IMR-90 (cell line): Measurements from ENCODE around the gene SOCS3. TPM values are rescaled to one million over a fixed set of nuclear protein-coding genes. Genes with fewer than 3 reads are reported as not detected.

Experiments
- ATAC-seq: fragments of 200-7000 bp; cut with Tn5 transposase; 2 replicates; pipeline ENCODE4 v1.9.1; 2020; ENCODE audit warnings: low read depth, mild to moderate bottlenecking, moderate library complexity
- BruUV-seq: library from RNA; stranded (reverse); fragments of 400-500 nt; replicated peaks from 2 replicates; lab custom pipeline; 2021; lab: Mats Ljungman, UMichigan
- CTCF ChIA-PET: fragments of 300-600 bp; formaldehyde crosslinking; extraction: SDS; loops from one replicate; lab custom pipeline; 2021; ENCODE audit warnings: antibody characterized with exemption; lab: Yijun Ruan, JAX
- POLR2A ChIA-PET: fragments of 300-600 bp; sonication (Branson Sonifier 250); formaldehyde crosslinking; loops from one replicate; lab custom pipeline; 2022; ENCODE audit warnings: antibody characterized with exemption; ENCODE audit not compliant: unreplicated experiment; lab: Charles Lee
- DNase-seq: peaks from one replicate; pipeline ENCODE4 v3.0.0; 2013
- H2AFZ ChIP-seq: replicated peaks from 2 replicates; pipeline ENCODE3; 2013; ENCODE audit warnings: low read length, mild to moderate bottlenecking; ENCODE audit not compliant: poor library complexity
- H2AK5ac ChIP-seq: 2 replicates; pipeline ENCODE4 v1.6.1; 2013; ENCODE audit warnings: low read depth, low read length, inconsistent platforms
- H2AK9ac ChIP-seq: replicated peaks from 2 replicates; pipeline ENCODE3; 2013; ENCODE audit warnings: mild to moderate bottlenecking, low read depth, low read length, moderate library complexity; ENCODE audit not compliant: poor library complexity
- H2BK120ac ChIP-seq: 2 replicates; pipeline ENCODE4 v1.6.1; 2013; ENCODE audit warnings: low read depth, low read length, inconsistent platforms
- H2BK15ac ChIP-seq: 3 replicates; pipeline ENCODE4 v1.6.1; 2013; ENCODE audit warnings: low read depth, low read length, inconsistent platforms
- H2BK20ac ChIP-seq: 2 replicates; pipeline ENCODE4 v1.6.1; 2013; ENCODE audit warnings: low read depth, mild to moderate bottlenecking, inconsistent platforms, low read length, moderate library complexity
- H2BK5ac ChIP-seq: 2 replicates; pipeline ENCODE4 v1.6.1; 2013; ENCODE audit warnings: mild to moderate bottlenecking, low read depth, low read length, inconsistent platforms; ENCODE audit not compliant: poor library complexity, severe bottlenecking
- H3K14ac ChIP-seq: replicated peaks from 2 replicates; pipeline ENCODE4 v1.6.1; 2013; ENCODE audit warnings: low read depth, low read length, inconsistent platforms
- H3K18ac ChIP-seq: 2 replicates; pipeline ENCODE4 v1.6.1; 2013; ENCODE audit warnings: low read depth, low read length, control low read depth
- H3K23ac ChIP-seq: 2 replicates; pipeline ENCODE4 v1.6.1; 2013; ENCODE audit warnings: low read depth, low read length, inconsistent platforms
- H3K27ac ChIP-seq: 2 replicates; pipeline ENCODE4 v1.5.1; 2013; ENCODE audit warnings: mild to moderate bottlenecking, control low read depth, low read length; ENCODE audit not compliant: insufficient read depth
- H3K27me3 ChIP-seq: 2 replicates; pipeline ENCODE4 v1.6.1; 2013; ENCODE audit warnings: low read length; ENCODE audit not compliant: control insufficient read depth, insufficient read depth
- H3K36me3 ChIP-seq: 2 replicates; pipeline ENCODE4 v1.6.1; 2013; ENCODE audit warnings: low read length, mixed read lengths; ENCODE audit not compliant: control insufficient read depth, insufficient read depth
- H3K4ac ChIP-seq: 2 replicates; pipeline ENCODE4 v1.6.1; 2013; ENCODE audit warnings: low read depth, low read length, inconsistent platforms
- H3K4me1 ChIP-seq: 2 replicates; pipeline ENCODE4 v1.6.1; 2013; ENCODE audit warnings: low read length, mixed read lengths; ENCODE audit not compliant: control insufficient read depth, insufficient read depth
- H3K4me2 ChIP-seq: 2 replicates; pipeline ENCODE4 v1.6.1; 2013; ENCODE audit warnings: low read depth, mild to moderate bottlenecking, control low read depth, low read length, moderate library complexity
- H3K4me3 ChIP-seq: 2 replicates; pipeline ENCODE4 v1.5.1; 2013; ENCODE audit warnings: low read depth, mild to moderate bottlenecking, control low read depth, low read length, moderate library complexity; ENCODE audit not compliant: insufficient read depth
- H3K56ac ChIP-seq: 2 replicates; pipeline ENCODE4 v1.6.1; 2013; ENCODE audit warnings: low read length, inconsistent platforms; ENCODE audit not compliant: insufficient read depth; ENCODE audit errors: extremely low read depth
- H3K79me1 ChIP-seq, 2 experiments: 2 replicates each; pipeline ENCODE4 v1.6.1; 2013; ENCODE audit warnings: low read length in 2 of 2, inconsistent platforms in 1 of 2, low read depth in 1 of 2
- H3K9ac ChIP-seq: 2 replicates; pipeline ENCODE4 v1.6.1; 2013; ENCODE audit warnings: low read depth, low read length, control low read depth
- H3K9me1 ChIP-seq: 2 replicates; pipeline ENCODE4 v1.6.1; 2013; ENCODE audit warnings: low read length, inconsistent platforms; ENCODE audit not compliant: insufficient read depth
- H3K9me3 ChIP-seq: 2 replicates; pipeline ENCODE4 v1.6.1; 2013; ENCODE audit warnings: low read length; ENCODE audit not compliant: control insufficient read depth, insufficient read depth
- H4K20me1 ChIP-seq: 2 replicates; pipeline ENCODE4 v1.6.1; 2013; ENCODE audit warnings: low read length, inconsistent platforms; ENCODE audit not compliant: insufficient read depth
- H4K5ac ChIP-seq: 2 replicates; pipeline ENCODE4 v1.6.1; 2013; ENCODE audit warnings: mild to moderate bottlenecking, low read depth, low read length, control low read depth
- H4K8ac ChIP-seq, 2 experiments: 2 replicates each; pipeline ENCODE4 v1.6.1; 2013; ENCODE audit warnings: low read depth in 2 of 2, low read length in 2 of 2, control low read depth in 1 of 2, inconsistent platforms in 1 of 2
- H4K91ac ChIP-seq: 2 replicates; pipeline ENCODE4 v1.6.1; 2013; ENCODE audit warnings: low read depth, low read length, inconsistent platforms; ENCODE audit not compliant: insufficient read depth
- CHD1 ChIP-seq: IDR thresholded peaks from 2 replicates; pipeline ENCODE4 v1.6.1; 2012; ENCODE audit warnings: low read depth, low read length, improper control_type of control experiment
- MAZ ChIP-seq: IDR thresholded peaks from 2 replicates; pipeline ENCODE4 v1.6.1; 2012; ENCODE audit warnings: low read depth, mild to moderate bottlenecking, low read length, improper control_type of control experiment, moderate library complexity, borderline replicate concordance
- MXI1 ChIP-seq: IDR thresholded peaks from 2 replicates; pipeline ENCODE4 v1.6.1; 2012; ENCODE audit warnings: low read depth, mild to moderate bottlenecking, low read length, moderate library complexity, borderline replicate concordance
- POLR2A ChIP-seq: IDR thresholded peaks from 2 replicates; pipeline ENCODE4 v1.6.1; 2012; ENCODE audit warnings: mild to moderate bottlenecking, low read depth, low read length
- RAD21 ChIP-seq: IDR thresholded peaks from 2 replicates; pipeline ENCODE4 v1.6.1; 2012; ENCODE audit warnings: low read length, improper control_type of control experiment
- SMC3 ChIP-seq: fragments of 150-350 bp; IDR thresholded peaks from 2 replicates; pipeline ENCODE4 v1.6.1; 2016; ENCODE audit warnings: low read depth, mild to moderate bottlenecking, antibody characterized with exemption, low read length, moderate library complexity
- WGBS, 2 experiments: methylation state at CpG; one replicate each; pipeline versions ENCODE4 v1.1.5 to v1.1.7; 2013; ENCODE audit warnings: missing lambda C conversion rate in 2 of 2; ENCODE audit not compliant: insufficient read length in 1 of 2; ENCODE audit errors: extremely low coverage in 2 of 2; 5-methylcytosine and 5-hydroxymethylcytosine counted together
- dilution Hi-C: fragments of 300-500 bp; cut with HindIII; formaldehyde crosslinking; loops from one replicate; pipeline ENCODE4 v1.14.3; 2018; ENCODE audit warnings: low sequenced_read_pairs; ENCODE audit not compliant: unreplicated experiment
- in situ Hi-C: fragments of 300-500 bp; cut with MboI; formaldehyde crosslinking; loops from 3 replicates; pipeline ENCODE4 v1.14.3; 2019; ENCODE audit warnings: low sequenced_read_pairs, inconsistent platforms, mixed read lengths
- intact Hi-C: fragments of 100-400 bp; cut with micrococcal nuclease; formaldehyde crosslinking; loops from 2 replicates; pipeline ENCODE4 v1.10.0; 2022
- polyA plus RNA-seq, 3 experiments: library from polyadenylated mRNA; depleted of rRNA; stranded (reverse); fragments of >200 nt; gene quantifications; 2 replicates each; pipeline ENCODE4 v1.2.3, GENCODE V29; 2012; ENCODE audit warnings: low replicate concordance in 1 of 3
- total RNA-seq: library from RNA; depleted of rRNA; stranded (reverse); fragments of >200 nt; gene quantifications from 2 replicates; pipeline ENCODE4 v1.2.3, GENCODE V29; 2012
- TF ChIP-seq, protein P1 (sequence below): fragments of 150-350 bp; IDR thresholded peaks from 2 replicates; pipeline ENCODE4 v1.6.1; 2016; ENCODE audit warnings: low read depth, mild to moderate bottlenecking, low read length, moderate library complexity, borderline replicate concordance

The SOCS3 gene
- total and polyA plus RNA-seq, 2 of the 4 experiments (the other 2 are of a cell fraction), result 19.2 to 19.9 TPM

DNA sequence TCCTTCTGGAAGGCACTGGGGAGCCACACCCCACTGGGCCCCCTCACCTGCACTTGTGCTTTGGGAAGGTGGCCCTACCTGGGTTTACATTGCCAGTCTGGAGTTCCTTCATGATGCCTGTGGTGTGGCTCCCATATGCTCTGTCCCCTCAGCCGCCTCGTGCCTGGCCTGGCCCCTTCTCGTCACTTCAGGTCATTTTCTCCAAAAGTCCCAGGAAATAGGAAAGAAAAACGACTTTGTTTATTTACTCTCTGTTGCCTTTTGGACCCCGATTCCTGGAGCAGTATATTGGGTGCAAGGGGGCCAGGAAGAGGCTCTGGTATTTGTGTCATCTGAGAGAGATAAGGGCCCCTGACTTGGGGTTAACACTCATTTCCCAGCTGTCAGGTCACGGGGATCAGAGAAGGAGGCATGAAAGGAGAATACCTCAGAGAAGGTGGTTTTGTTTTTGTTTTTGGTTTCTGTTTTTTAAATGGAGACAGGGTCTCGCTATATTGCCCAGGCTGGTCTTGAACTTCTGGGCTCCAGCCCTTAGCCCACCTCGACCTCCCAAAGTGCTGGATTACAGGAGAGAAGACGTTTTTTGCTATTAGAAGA lies 4.7 kb downstream of the SOCS3 start:
- intact Hi-C loops (no loop called here), dilution Hi-C loops (no loop called here), in situ Hi-C loops (loop anchor here (5.0 kb wide), 1 partner anchor 63 kb away; no protein-coding TSS in a partner anchor)
- Histone ChIP-seq H2BK120ac (0 out of 2 replicates have a peak overlapping the region, but pooled peaks have one; percentile 8), H2BK5ac (peak overlapping the region; percentile 7), H4K5ac (no peak overlapping the region), H4K8ac (0 out of 4 replicates have a peak overlapping the region, but pooled peaks of 1 of the 2 experiments have one; percentile 17), H3K4ac (peak overlapping the region; percentile 5), H3K4me1 (peaks cover 31% of the 10 kb centered on the region), H2AK5ac (peak overlapping the region; percentile 27), H3K14ac (peak overlapping the region; percentile 18; the same call in 1 of the 2 replicates), H3K23ac (peak overlapping the region; percentile 65; the same call in 1 of the 2 replicates), H2BK15ac (no peak overlapping the region), H3K9me3 (no peaks in the 10 kb centered on the region), H3K18ac (no peak overlapping the region), H3K36me3 (peaks cover 33% of the 10 kb centered on the region), H2AK9ac (no peak overlapping the region), H3K27ac (peak overlapping the region; percentile 59), H3K27me3 (no peaks in the 10 kb centered on the region), H4K91ac (no peak overlapping the region; the same call in 1 of the 2 replicates), H4K20me1 (peaks cover 58% of the 10 kb centered on the region), H2BK20ac (no peak overlapping the region), H3K4me3 (no peak overlapping the region), H3K9me1 (peaks cover 24% of the 10 kb centered on the region), H2AFZ (no peak overlapping the region), H3K9ac (no peak overlapping the region), H3K56ac (no peak overlapping the region; the same call in 1 of the 2 replicates), H3K4me2 (no peak overlapping the region), H3K79me1 (peaks cover 5 to 52% of the 10 kb centered on the region in 2 experiments; a peak in 3 of 4 replicates)
- POLR2A ChIA-PET, result no interaction called here
- CTCF ChIA-PET, result no interaction called here
- no peak for ATAC-seq
- DNase-seq, result no peak
- BruUV-seq, result no TSS peak
- TF ChIP-seq MXI1 (no peak), SMC3 (no peak), POLR2A (0 out of 2 replicates have a peak, but pooled peaks have one; percentile 21), MAZ (no peak), RAD21 (no peak), CHD1 (no peak)
- TF ChIP-seq, protein P1, sequence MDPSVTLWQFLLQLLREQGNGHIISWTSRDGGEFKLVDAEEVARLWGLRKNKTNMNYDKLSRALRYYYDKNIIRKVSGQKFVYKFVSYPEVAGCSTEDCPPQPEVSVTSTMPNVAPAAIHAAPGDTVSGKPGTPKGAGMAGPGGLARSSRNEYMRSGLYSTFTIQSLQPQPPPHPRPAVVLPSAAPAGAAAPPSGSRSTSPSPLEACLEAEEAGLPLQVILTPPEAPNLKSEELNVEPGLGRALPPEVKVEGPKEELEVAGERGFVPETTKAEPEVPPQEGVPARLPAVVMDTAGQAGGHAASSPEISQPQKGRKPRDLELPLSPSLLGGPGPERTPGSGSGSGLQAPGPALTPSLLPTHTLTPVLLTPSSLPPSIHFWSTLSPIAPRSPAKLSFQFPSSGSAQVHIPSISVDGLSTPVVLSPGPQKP, result no peak
- no CpG with 5 or more reads among the region's 9 CpGs for WGBS, 2 experiments
